ENCODE results near the gene ANO10. TPM values are rescaled to one million over a fixed set of nuclear protein-coding genes. Genes with fewer than 3 reads are reported as not detected.

Gene ANO10
- total and polyA plus RNA-seq, 2 donors (not counting 1 experiment from before 2014, with no cell fraction given): 1.9 to 10.6 TPM

- ChIA-PET CTCF (no interaction called here), POLR2A (no interaction called here)
- Mint-ChIP-seq H3K9me3 (ENCODE audit: insufficient read depth) (no peaks in the 10 kb centered on the region), H3K27me3 (peaks cover 11% of the 10 kb centered on the region), H3K27ac (no peak overlapping the region), H3K4me1 (no peaks in the 10 kb centered on the region), H3K4me3 (no peak overlapping the region)
- Histone ChIP-seq H3K4me1 (ENCODE audit: control insufficient read depth in 2 of 2, insufficient read depth in 2 of 2, low read length in 2 of 2) (no peaks in the 10 kb centered on the region), H3K79me2 (ENCODE audit: control insufficient read depth, insufficient read depth, low read length) (no peaks in the 10 kb centered on the region), H2AFZ (ENCODE audit: insufficient read depth, low read depth, low read length, poor library complexity, severe bottlenecking) (no peak overlapping the region), H3K27me3 (replicated peaks in 1 of 4; ENCODE audit: control extremely low read depth in 1 of 4, control insufficient read depth in 3 of 4, insufficient read depth in 4 of 4, low read length in 3 of 4) (peaks cover 0 to 3% (median 0%) of the 10 kb centered on the region in 4 experiments), H3K9me3 (ENCODE audit: control extremely low read depth in 1 of 3, control insufficient read depth in 2 of 3, insufficient read depth in 1 of 3, low read length in 2 of 3) (no peaks in the 10 kb centered on the region), H3K36me3 (replicated peaks in 1 of 2; ENCODE audit: control extremely low read depth in 1 of 2, control insufficient read depth in 1 of 2, extremely low read depth in 1 of 2, insufficient read depth in 2 of 2, low read length in 1 of 2) (no peaks in the 10 kb centered on the region), H4K20me1 (ENCODE audit: control insufficient read depth, insufficient read depth, low read length, poor library complexity, severe bottlenecking) (no peaks in the 10 kb centered on the region), H3K27ac (ENCODE audit: low read length in 2 of 2) (no peak overlapping the region), H3K9ac (ENCODE audit: low read length) (no peak overlapping the region), H3K4me3 (ENCODE audit: control extremely low read depth in 1 of 5, extremely low read depth in 1 of 5, insufficient read depth in 1 of 5, low read depth in 2 of 5, low read length in 4 of 5) (no peak overlapping the region), H3K4me2 (replicated peaks; ENCODE audit: low read depth, low read length, poor library complexity, severe bottlenecking) (no peak overlapping the region)
- no peak for ATAC-seq (ENCODE audit: low read depth)
- no peak for TF ChIP-seq CTCF (IDR thresholded peaks at IDR 0.05)
- no peak for TF ChIP-seq EZH2 (IDR thresholded peaks at IDR 0.05; ENCODE audit: borderline replicate concordance, insufficient read depth, low read depth, low read length, poor library complexity, severe bottlenecking)
- no CpG with 5 or more reads among the region's 3 CpGs for WGBS (ENCODE audit: insufficient coverage)
- DNase-seq: no peak
- intact Hi-C loops (cut with micrococcal nuclease): no loop called here
These were observed 18.9 kb upstream of the ANO10 start for GRCh38 chr3:43640681-43641080.

- POLR2A ChIA-PET: no interaction called here
- Mint-ChIP-seq H3K27ac (no peak overlapping the region), H3K4me3 (no peak overlapping the region), H3K4me1 (no peaks in the 10 kb centered on the region), H3K9me3 (ENCODE audit: insufficient read depth) (no peaks in the 10 kb centered on the region), H3K27me3 (peaks cover 13% of the 10 kb centered on the region)
- Histone ChIP-seq H3K9me3 (ENCODE audit: control extremely low read depth in 1 of 3, control insufficient read depth in 2 of 3, insufficient read depth in 1 of 3, low read length in 2 of 3) (no peaks in the 10 kb centered on the region), H3K27ac (ENCODE audit: low read length in 2 of 2) (no peak overlapping the region), H3K27me3 (replicated peaks in 1 of 4; ENCODE audit: control extremely low read depth in 1 of 4, control insufficient read depth in 3 of 4, insufficient read depth in 4 of 4, low read length in 3 of 4) (peaks cover 0 to 3% (median 0%) of the 10 kb centered on the region in 4 experiments), H3K4me1 (ENCODE audit: control insufficient read depth in 2 of 2, insufficient read depth in 2 of 2, low read length in 2 of 2) (no peaks in the 10 kb centered on the region), H3K36me3 (replicated peaks in 1 of 2; ENCODE audit: control extremely low read depth in 1 of 2, control insufficient read depth in 1 of 2, extremely low read depth in 1 of 2, insufficient read depth in 2 of 2, low read length in 1 of 2) (no peaks in the 10 kb centered on the region), H4K20me1 (ENCODE audit: control insufficient read depth, insufficient read depth, low read length, poor library complexity, severe bottlenecking) (no peaks in the 10 kb centered on the region), H3K9ac (ENCODE audit: low read length) (no peak overlapping the region), H2AFZ (ENCODE audit: insufficient read depth, low read depth, low read length, poor library complexity, severe bottlenecking) (no peak overlapping the region), H3K4me3 (ENCODE audit: control extremely low read depth in 1 of 5, extremely low read depth in 1 of 5, insufficient read depth in 1 of 5, low read depth in 2 of 5, low read length in 4 of 5) (no peak overlapping the region), H3K4me2 (replicated peaks; ENCODE audit: low read depth, low read length, poor library complexity, severe bottlenecking) (no peak overlapping the region), H3K79me2 (ENCODE audit: control insufficient read depth, insufficient read depth, low read length) (no peaks in the 10 kb centered on the region)
- ATAC-seq (ENCODE audit: low read depth) (no peak), DNase-seq (no peak)
- CTCF ChIA-PET: no interaction called here
- WGBS (ENCODE audit: insufficient coverage): 38% methylated on average over 2 of the region's 9 CpGs
- TF ChIP-seq CTCF (IDR thresholded peaks at IDR 0.05): no peak
- TF ChIP-seq EZH2 (IDR thresholded peaks at IDR 0.05; ENCODE audit: borderline replicate concordance, insufficient read depth, low read depth, low read length, poor library complexity, severe bottlenecking): no peak
- intact Hi-C loops (cut with micrococcal nuclease): no loop called here
These were observed 17.0 kb upstream of the ANO10 start for GRCh38 chr3:43638594-43639447.

Data from B cell (primary cell).